OCI-LY7 (cell line): Measurements from ENCODE around the gene TCP11. TPM values are rescaled to one million over a fixed set of nuclear protein-coding genes. Genes with fewer than 3 reads are reported as not detected.

ENCODE experiments used
- BruUV-seq: library from RNA; stranded (reverse); fragments of 400-500 nt; replicated peaks from 2 replicates; lab custom pipeline; 2021; lab: Mats Ljungman, UMichigan
- CTCF ChIA-PET: fragments of 300-600 bp; sonication (Branson Sonifier 250); formaldehyde crosslinking; loops from one replicate; lab custom pipeline; 2022; ENCODE audit warnings: antibody characterized with exemption; ENCODE audit not compliant: unreplicated experiment; lab: Charles Lee
- POLR2A ChIA-PET: fragments of 300-600 bp; sonication (Branson Sonifier 250); formaldehyde crosslinking; loops from one replicate; lab custom pipeline; 2022; ENCODE audit warnings: antibody characterized with exemption; lab: Charles Lee
- DNase-seq: peaks from one replicate; pipeline ENCODE4 v3.0.0-alpha.2; 2015; ENCODE audit warnings: low spot score
- H2AFZ ChIP-seq: fragments of 200-600 bp; sonication (generic), shearing (Covaris generic); 2 replicates; pipeline ENCODE4 v1.6.1; 2014; ENCODE audit warnings: mild to moderate bottlenecking, antibody characterized with exemption, low read length, moderate library complexity
- H3K27ac ChIP-seq: fragments of 200-600 bp; sonication (generic); 2 replicates; pipeline ENCODE4 v1.5.1; 2014; ENCODE audit warnings: mixed run types, low read depth, mild to moderate bottlenecking, moderate library complexity, low read length, inconsistent platforms; ENCODE audit not compliant: poor library complexity, severe bottlenecking
- H3K36me3 ChIP-seq: fragments of 200-600 bp; sonication (generic); 2 replicates; pipeline ENCODE4 v1.6.1; 2014; ENCODE audit warnings: mild to moderate bottlenecking, antibody characterized with exemption, low read length, moderate library complexity, mixed read lengths; ENCODE audit not compliant: insufficient read depth
- H3K4me1 ChIP-seq: fragments of 200-600 bp; sonication (generic); 2 replicates; pipeline ENCODE4 v1.5.1; 2014; ENCODE audit warnings: mild to moderate bottlenecking, low read length; ENCODE audit not compliant: insufficient read depth, poor library complexity, severe bottlenecking
- H3K4me2 ChIP-seq: fragments of 200-600 bp; sonication (generic); 2 replicates; pipeline ENCODE4 v1.6.1; 2014; ENCODE audit warnings: mild to moderate bottlenecking, low read length
- H3K4me3 ChIP-seq: fragments of 200-600 bp; sonication (generic); 2 replicates; pipeline ENCODE4 v1.5.1; 2014; ENCODE audit warnings: mild to moderate bottlenecking, low read depth, low read length; ENCODE audit not compliant: poor library complexity, severe bottlenecking
- H3K79me2 ChIP-seq: fragments of 200-600 bp; sonication (generic); 2 replicates; pipeline ENCODE4 v1.6.1; 2016; ENCODE audit warnings: low read depth, mild to moderate bottlenecking, low read length, moderate library complexity, mixed read lengths; ENCODE audit not compliant: insufficient read depth
- H3K9me2 ChIP-seq: fragments of 200-600 bp; sonication (generic); 2 replicates; pipeline ENCODE4 v1.6.1; 2016; ENCODE audit warnings: mild to moderate bottlenecking, low read length, mixed read lengths; ENCODE audit not compliant: insufficient read depth
- H3K9me3 ChIP-seq: fragments of 200-600 bp; sonication (generic); 2 replicates; pipeline ENCODE4 v1.6.1; 2014; ENCODE audit warnings: mild to moderate bottlenecking, mixed run types, low read length, mixed read lengths
- H4K20me1 ChIP-seq: fragments of 200-600 bp; sonication (generic); 2 replicates; pipeline ENCODE4 v1.6.1; 2014; ENCODE audit warnings: mild to moderate bottlenecking, antibody characterized with exemption, low read length, moderate library complexity, mixed read lengths; ENCODE audit not compliant: insufficient read depth
- EZH2phosphoT487 ChIP-seq: fragments of 200-600 bp; sonication (generic); IDR thresholded peaks from 2 replicates; pipeline ENCODE4 v1.6.1; 2018; ENCODE audit warnings: low read depth, borderline replicate concordance, mild to moderate bottlenecking, mixed run types, antibody characterized with exemption, low read length, moderate library complexity, mixed read lengths
- intact Hi-C: fragments of 100-400 bp; cut with micrococcal nuclease; formaldehyde crosslinking; loops from one replicate; pipeline ENCODE4 v1.10.0; 2022; ENCODE audit not compliant: unreplicated experiment
- total RNA-seq, 2 experiments: library from RNA; depleted of rRNA in 1 of 2; stranded (reverse); fragments of >200 nt in 1 of 2; shearing (Covaris generic) in 1 of 2; gene quantifications; 2 replicates each; pipeline ENCODE4 v1.2.3, GENCODE V29; 2014 to 2022
- TF ChIP-seq, protein P1 (sequence below): fragments of 200-600 bp; sonication (generic); conservative IDR thresholded peaks from 2 replicates; pipeline ENCODE4 v1.5.1; 2014; ENCODE audit warnings: mild to moderate bottlenecking, antibody characterized with exemption, low read length, moderate library complexity, mixed read lengths

TCP11 gene
- total RNA-seq, 2 experiments from 2014 or later = not detected

GRCh38 chr6:35148167-35148741, 7.1 kb upstream of the TCP11 start:
- no peak for DNase-seq
- intact Hi-C loops = no loop called here
- no peak overlapping the region for H3K4me2 ChIP-seq
- POLR2A ChIA-PET = interaction anchor here (0.7 kb wide), 1 partner anchor 156 kb away, joined by 3 read pairs; no protein-coding TSS in a partner anchor
- H3K79me2 ChIP-seq = no peaks in the 10 kb centered on the region
- no peaks in the 10 kb centered on the region for H3K9me3 ChIP-seq
- no peak overlapping the region for H2AFZ ChIP-seq
- CTCF ChIA-PET = no interaction called here
- no peaks in the 10 kb centered on the region for H3K9me2 ChIP-seq
- no peaks in the 10 kb centered on the region for H3K36me3 ChIP-seq
- H4K20me1 ChIP-seq = no peaks in the 10 kb centered on the region
- no peaks in the 10 kb centered on the region for H3K4me1 ChIP-seq
- H3K4me3 ChIP-seq = no peak overlapping the region
- no peak overlapping the region for H3K27ac ChIP-seq
- TF ChIP-seq, protein P1, sequence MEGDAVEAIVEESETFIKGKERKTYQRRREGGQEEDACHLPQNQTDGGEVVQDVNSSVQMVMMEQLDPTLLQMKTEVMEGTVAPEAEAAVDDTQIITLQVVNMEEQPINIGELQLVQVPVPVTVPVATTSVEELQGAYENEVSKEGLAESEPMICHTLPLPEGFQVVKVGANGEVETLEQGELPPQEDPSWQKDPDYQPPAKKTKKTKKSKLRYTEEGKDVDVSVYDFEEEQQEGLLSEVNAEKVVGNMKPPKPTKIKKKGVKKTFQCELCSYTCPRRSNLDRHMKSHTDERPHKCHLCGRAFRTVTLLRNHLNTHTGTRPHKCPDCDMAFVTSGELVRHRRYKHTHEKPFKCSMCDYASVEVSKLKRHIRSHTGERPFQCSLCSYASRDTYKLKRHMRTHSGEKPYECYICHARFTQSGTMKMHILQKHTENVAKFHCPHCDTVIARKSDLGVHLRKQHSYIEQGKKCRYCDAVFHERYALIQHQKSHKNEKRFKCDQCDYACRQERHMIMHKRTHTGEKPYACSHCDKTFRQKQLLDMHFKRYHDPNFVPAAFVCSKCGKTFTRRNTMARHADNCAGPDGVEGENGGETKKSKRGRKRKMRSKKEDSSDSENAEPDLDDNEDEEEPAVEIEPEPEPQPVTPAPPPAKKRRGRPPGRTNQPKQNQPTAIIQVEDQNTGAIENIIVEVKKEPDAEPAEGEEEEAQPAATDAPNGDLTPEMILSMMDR = no peak
- no peak for TF ChIP-seq EZH2phosphoT487
- no TSS peak for BruUV-seq

- POLR2A ChIA-PET = interaction anchor here (0.5 kb wide), 1 partner anchor 366 kb away, joined by 3 read pairs; no protein-coding TSS in a partner anchor
- intact Hi-C loops = no loop called here
- DNase-seq = no peak
- Histone ChIP-seq H3K4me2 (no peak overlapping the region), H3K4me3 (no peak overlapping the region), H3K4me1 (no peaks in the 10 kb centered on the region), H2AFZ (no peak overlapping the region), H3K9me3 (no peaks in the 10 kb centered on the region), H3K9me2 (no peaks in the 10 kb centered on the region), H3K27ac (no peak overlapping the region), H3K79me2 (no peaks in the 10 kb centered on the region), H4K20me1 (no peaks in the 10 kb centered on the region), H3K36me3 (no peaks in the 10 kb centered on the region)
- BruUV-seq = no TSS peak
- CTCF ChIA-PET = interaction anchor here (0.7 kb wide), 1 partner anchor 93 kb away, joined by 3 read pairs; no protein-coding TSS in a partner anchor
- no peak for TF ChIP-seq EZH2phosphoT487
- TF ChIP-seq, protein P1 = no peak
Observed at GRCh38 chr6:35147486-35147885, 6.3 kb upstream of the TCP11 start.

GRCh38 chr6:35147026-35147425, 5.9 kb upstream of the TCP11 start:
- POLR2A ChIA-PET = interaction anchor here (0.5 to 1.2 kb wide), 2 partner anchors 11 to 366 kb away, joined by 3 read pairs; no protein-coding TSS in a partner anchor
- no peak overlapping the region for H3K27ac ChIP-seq
- no peak overlapping the region for H2AFZ ChIP-seq
- intact Hi-C loops = no loop called here
- no peaks in the 10 kb centered on the region for H3K36me3 ChIP-seq
- no peaks in the 10 kb centered on the region for H4K20me1 ChIP-seq
- H3K9me3 ChIP-seq = no peaks in the 10 kb centered on the region
- H3K4me1 ChIP-seq = no peaks in the 10 kb centered on the region
- no peaks in the 10 kb centered on the region for H3K9me2 ChIP-seq
- no peak for TF ChIP-seq EZH2phosphoT487
- TF ChIP-seq, protein P1 = no peak
- H3K79me2 ChIP-seq = no peaks in the 10 kb centered on the region
- H3K4me2 ChIP-seq = no peak overlapping the region
- no peak overlapping the region for H3K4me3 ChIP-seq
- CTCF ChIA-PET = interaction anchor here (0.7 kb wide), 1 partner anchor 94 kb away, joined by 3 read pairs; no protein-coding TSS in a partner anchor
- DNase-seq = no peak
- no TSS peak for BruUV-seq
